ENCODE results near the gene LHFPL2. TPM values are rescaled to one million over a fixed set of nuclear protein-coding genes. Genes with fewer than 3 reads are reported as not detected.

The LHFPL2 gene
- total RNA-seq, 2 donors from 2014 or later = 13.7 to 40.4 TPM

- Histone ChIP-seq H3K36me3 (no peaks in the 10 kb centered on the region), H3K9me3 (no peaks in the 10 kb centered on the region), H3K4me3 (no peak overlapping the region), H3K27ac (no peak overlapping the region), H3K4me1 (replicated peaks) (no peaks in the 10 kb centered on the region), H3K27me3 (replicated peaks; ENCODE audit: insufficient read depth) (no peaks in the 10 kb centered on the region)
- intact Hi-C loops (cut with DNase I) = no loop called here
- no peak for DNase-seq (ENCODE audit: low spot score)
- TF ChIP-seq, protein P1, sequence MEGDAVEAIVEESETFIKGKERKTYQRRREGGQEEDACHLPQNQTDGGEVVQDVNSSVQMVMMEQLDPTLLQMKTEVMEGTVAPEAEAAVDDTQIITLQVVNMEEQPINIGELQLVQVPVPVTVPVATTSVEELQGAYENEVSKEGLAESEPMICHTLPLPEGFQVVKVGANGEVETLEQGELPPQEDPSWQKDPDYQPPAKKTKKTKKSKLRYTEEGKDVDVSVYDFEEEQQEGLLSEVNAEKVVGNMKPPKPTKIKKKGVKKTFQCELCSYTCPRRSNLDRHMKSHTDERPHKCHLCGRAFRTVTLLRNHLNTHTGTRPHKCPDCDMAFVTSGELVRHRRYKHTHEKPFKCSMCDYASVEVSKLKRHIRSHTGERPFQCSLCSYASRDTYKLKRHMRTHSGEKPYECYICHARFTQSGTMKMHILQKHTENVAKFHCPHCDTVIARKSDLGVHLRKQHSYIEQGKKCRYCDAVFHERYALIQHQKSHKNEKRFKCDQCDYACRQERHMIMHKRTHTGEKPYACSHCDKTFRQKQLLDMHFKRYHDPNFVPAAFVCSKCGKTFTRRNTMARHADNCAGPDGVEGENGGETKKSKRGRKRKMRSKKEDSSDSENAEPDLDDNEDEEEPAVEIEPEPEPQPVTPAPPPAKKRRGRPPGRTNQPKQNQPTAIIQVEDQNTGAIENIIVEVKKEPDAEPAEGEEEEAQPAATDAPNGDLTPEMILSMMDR (IDR thresholded peaks at IDR 0.05) = no peak
- TF ChIP-seq POLR2AphosphoS5 (IDR thresholded peaks at IDR 0.05) (no peak), POLR2A (IDR thresholded peaks at IDR 0.05) (no peak)
- 75% methylated on average over 4 of the region's 4 CpGs for whole genome bisulfite sequencing
These were observed 61.3 kb downstream of the LHFPL2 start for GRCh38 chr5:78587081-78587774.

- no peak for DNase-seq (ENCODE audit: low spot score)
- Histone ChIP-seq H3K4me1 (replicated peaks) (no peaks in the 10 kb centered on the region), H3K36me3 (no peaks in the 10 kb centered on the region), H3K27me3 (replicated peaks; ENCODE audit: insufficient read depth) (no peaks in the 10 kb centered on the region), H3K9me3 (no peaks in the 10 kb centered on the region), H3K4me3 (no peak overlapping the region), H3K27ac (no peak overlapping the region)
- WGBS = 85% methylated on average over 6 of the region's 6 CpGs
- intact Hi-C loops (cut with DNase I) = no loop called here
- TF ChIP-seq POLR2A (IDR thresholded peaks at IDR 0.05) (no peak), POLR2AphosphoS5 (IDR thresholded peaks at IDR 0.05) (no peak)
- TF ChIP-seq, protein P1 (IDR thresholded peaks at IDR 0.05) = no peak
These were observed 62.3 kb downstream of the LHFPL2 start for GRCh38 chr5:78586251-78586650.

DNA sequence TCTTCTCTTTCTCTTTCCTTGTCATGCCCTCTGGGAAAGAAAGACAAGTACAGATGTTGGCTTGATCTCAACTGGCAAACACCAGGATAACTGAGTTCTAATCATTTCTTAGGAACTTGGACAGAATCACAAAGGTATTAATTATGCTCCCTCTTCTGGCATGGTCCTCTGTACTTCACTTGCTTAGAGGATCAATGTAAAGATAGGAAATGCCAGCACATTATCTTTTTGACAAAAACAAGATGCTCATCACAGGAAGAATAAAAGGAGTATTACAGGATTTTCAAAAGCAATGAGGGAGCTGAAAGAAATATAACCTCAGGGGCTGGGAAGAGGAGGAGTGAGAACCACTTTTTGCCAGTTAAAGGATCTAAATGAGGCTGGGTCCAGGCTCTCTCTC lies 70.6 kb downstream of the LHFPL2 start:
- H3K4me3 ChIP-seq = no peak overlapping the region
- DNase-seq (ENCODE audit: low spot score) = no peak
- no peaks in the 10 kb centered on the region for H3K9me3 ChIP-seq
- H3K27me3 ChIP-seq (replicated peaks; ENCODE audit: insufficient read depth) = no peaks in the 10 kb centered on the region
- no peaks in the 10 kb centered on the region for H3K4me1 ChIP-seq (replicated peaks)
- H3K36me3 ChIP-seq = no peaks in the 10 kb centered on the region
- TF ChIP-seq POLR2AphosphoS5 (IDR thresholded peaks at IDR 0.05) (no peak), POLR2A (IDR thresholded peaks at IDR 0.05) (no peak)
- TF ChIP-seq, protein P1 (IDR thresholded peaks at IDR 0.05) = no peak
- H3K27ac ChIP-seq = no peak overlapping the region
- intact Hi-C loops (cut with DNase I) = no loop called here

GRCh38 chr5:78577071-78577807 lies 71.3 kb downstream of the LHFPL2 start:
- intact Hi-C loops (cut with DNase I) = no loop called here
- Histone ChIP-seq H3K36me3 (no peaks in the 10 kb centered on the region), H3K27me3 (replicated peaks; ENCODE audit: insufficient read depth) (no peaks in the 10 kb centered on the region), H3K27ac (no peak overlapping the region), H3K4me3 (no peak overlapping the region), H3K4me1 (replicated peaks) (no peaks in the 10 kb centered on the region), H3K9me3 (no peaks in the 10 kb centered on the region)
- 41% methylated on average over 8 of the region's 8 CpGs for WGBS
- no peak for TF ChIP-seq POLR2A (IDR thresholded peaks at IDR 0.05)
- no peak for TF ChIP-seq POLR2AphosphoS5 (IDR thresholded peaks at IDR 0.05)
- TF ChIP-seq, protein P1 (IDR thresholded peaks at IDR 0.05) = no peak
- DNase-seq (ENCODE audit: low spot score) = no peak

DNA sequence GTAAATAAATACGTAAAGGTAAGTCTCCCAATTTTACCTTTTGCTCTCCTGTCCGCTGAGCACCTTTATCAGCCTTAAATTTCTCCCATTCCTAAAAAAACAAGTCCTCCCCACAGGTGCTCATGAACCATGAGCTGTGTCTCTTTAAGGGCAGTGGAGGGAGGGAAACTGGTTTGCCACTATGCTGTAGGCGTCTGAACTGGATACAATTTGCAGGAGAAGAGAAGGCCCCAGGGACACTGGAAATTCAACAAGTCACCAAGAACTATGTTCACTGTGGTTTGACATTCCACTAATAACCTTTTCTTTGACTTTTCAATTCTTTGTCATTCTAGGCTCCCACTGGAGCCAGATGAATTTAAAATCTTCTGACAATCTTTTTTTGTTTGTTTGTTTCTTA lies 72.2 kb downstream of the LHFPL2 start:
- Histone ChIP-seq H3K4me1 (replicated peaks) (no peaks in the 10 kb centered on the region), H3K27ac (no peak overlapping the region), H3K27me3 (replicated peaks; ENCODE audit: insufficient read depth) (no peaks in the 10 kb centered on the region), H3K36me3 (no peaks in the 10 kb centered on the region), H3K4me3 (no peak overlapping the region), H3K9me3 (no peaks in the 10 kb centered on the region)
- no peak for TF ChIP-seq POLR2A (IDR thresholded peaks at IDR 0.05)
- TF ChIP-seq, protein P1 (IDR thresholded peaks at IDR 0.05) = no peak
- TF ChIP-seq POLR2AphosphoS5 (IDR thresholded peaks at IDR 0.05) = no peak
- DNase-seq (ENCODE audit: low spot score) = no peak
- 82% methylated on average over 3 of the region's 3 CpGs for WGBS
- intact Hi-C loops (cut with DNase I) = no loop called here

Data from prostate gland (tissue), 2 donors.